PFSK-1 (cell line): Measurements from ENCODE around the gene WDR37.

Source experiments
- FOXP2 ChIP-seq: optimal IDR thresholded peaks from 2 replicates; pipeline ENCODE3; 2011; ENCODE audit warnings: borderline replicate concordance, control low read depth, inconsistent platforms; ENCODE audit not compliant: insufficient read depth; ENCODE audit errors: extremely low read length, extremely low read depth
- POLR2AphosphoS5 ChIP-seq: IDR thresholded peaks from 2 replicates; pipeline ENCODE4 v1.6.1; 2012; ENCODE audit warnings: low read depth, mild to moderate bottlenecking, control low read depth, low read length, moderate library complexity
- SIN3A ChIP-seq: IDR thresholded peaks from 2 replicates; pipeline ENCODE4 v1.6.1; 2012; ENCODE audit warnings: mild to moderate bottlenecking, low read length, moderate library complexity, borderline replicate concordance; ENCODE audit not compliant: insufficient read depth
- TAF1 ChIP-seq: IDR thresholded peaks from 2 replicates; pipeline ENCODE4 v1.6.1; 2012; ENCODE audit warnings: low read length, control low read depth, borderline replicate concordance; ENCODE audit not compliant: insufficient read depth
- TF ChIP-seq, protein P1 (sequence below), 2 experiments: IDR thresholded peaks; 2 replicates each; pipeline versions ENCODE4 v1.6.1 to v1.8.0; 2011 to 2012; ENCODE audit warnings: low read depth in 2 of 2, low read length in 2 of 2, control low read depth in 1 of 2, inconsistent platforms in 1 of 2, mild to moderate bottlenecking in 1 of 2, moderate library complexity in 1 of 2; ENCODE audit not compliant: insufficient read depth in 1 of 2

Gene WDR37

DNA sequence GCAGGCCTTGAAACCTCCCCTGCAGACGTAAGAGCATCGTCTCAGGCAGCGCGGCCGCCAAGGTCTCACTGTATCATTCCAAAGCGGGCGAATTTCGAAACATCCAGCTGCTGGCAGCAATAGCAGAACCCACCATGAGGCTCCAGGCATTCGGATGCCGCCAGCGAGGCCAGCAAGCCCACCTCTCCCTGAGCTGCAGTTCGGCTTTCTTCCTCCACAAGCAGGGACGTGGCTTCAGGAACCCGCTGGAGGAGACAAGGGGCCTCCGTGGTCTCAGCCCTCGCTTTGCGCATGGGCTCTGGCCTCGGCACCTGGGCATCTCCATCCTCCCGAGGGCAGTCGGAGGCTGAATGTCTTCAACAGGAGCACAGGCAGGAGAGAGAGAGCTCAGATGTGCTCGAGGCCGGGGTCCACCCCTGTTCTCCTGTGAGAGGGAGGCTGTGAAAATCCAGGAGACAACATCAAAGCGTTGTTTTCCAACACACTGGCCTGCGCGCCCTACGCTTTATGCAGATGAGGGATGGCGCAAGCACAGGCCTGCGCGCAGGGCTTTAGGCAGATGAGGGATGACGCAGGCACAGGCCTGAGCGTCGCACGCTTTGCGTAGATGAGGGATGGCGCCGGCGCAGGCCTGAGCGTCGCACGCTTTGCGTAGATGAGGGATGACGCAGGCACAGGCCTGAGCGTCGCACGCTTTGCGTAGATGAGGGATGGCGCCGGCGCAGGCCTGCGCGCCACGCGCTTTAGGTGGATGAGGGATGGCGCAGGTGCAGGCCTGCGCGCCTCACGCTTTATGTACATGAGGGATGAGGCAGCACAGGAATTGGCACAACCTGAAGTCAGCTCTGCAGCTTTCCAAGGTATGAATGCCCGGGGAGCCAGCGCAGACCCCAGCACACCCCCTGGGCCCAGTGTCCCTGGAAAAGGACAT is 103.2 kb downstream of the WDR37 start:
- TF ChIP-seq POLR2AphosphoS5 (no peak), FOXP2 (no peak), TAF1 (no peak), SIN3A (no peak)
- TF ChIP-seq, protein P1, sequence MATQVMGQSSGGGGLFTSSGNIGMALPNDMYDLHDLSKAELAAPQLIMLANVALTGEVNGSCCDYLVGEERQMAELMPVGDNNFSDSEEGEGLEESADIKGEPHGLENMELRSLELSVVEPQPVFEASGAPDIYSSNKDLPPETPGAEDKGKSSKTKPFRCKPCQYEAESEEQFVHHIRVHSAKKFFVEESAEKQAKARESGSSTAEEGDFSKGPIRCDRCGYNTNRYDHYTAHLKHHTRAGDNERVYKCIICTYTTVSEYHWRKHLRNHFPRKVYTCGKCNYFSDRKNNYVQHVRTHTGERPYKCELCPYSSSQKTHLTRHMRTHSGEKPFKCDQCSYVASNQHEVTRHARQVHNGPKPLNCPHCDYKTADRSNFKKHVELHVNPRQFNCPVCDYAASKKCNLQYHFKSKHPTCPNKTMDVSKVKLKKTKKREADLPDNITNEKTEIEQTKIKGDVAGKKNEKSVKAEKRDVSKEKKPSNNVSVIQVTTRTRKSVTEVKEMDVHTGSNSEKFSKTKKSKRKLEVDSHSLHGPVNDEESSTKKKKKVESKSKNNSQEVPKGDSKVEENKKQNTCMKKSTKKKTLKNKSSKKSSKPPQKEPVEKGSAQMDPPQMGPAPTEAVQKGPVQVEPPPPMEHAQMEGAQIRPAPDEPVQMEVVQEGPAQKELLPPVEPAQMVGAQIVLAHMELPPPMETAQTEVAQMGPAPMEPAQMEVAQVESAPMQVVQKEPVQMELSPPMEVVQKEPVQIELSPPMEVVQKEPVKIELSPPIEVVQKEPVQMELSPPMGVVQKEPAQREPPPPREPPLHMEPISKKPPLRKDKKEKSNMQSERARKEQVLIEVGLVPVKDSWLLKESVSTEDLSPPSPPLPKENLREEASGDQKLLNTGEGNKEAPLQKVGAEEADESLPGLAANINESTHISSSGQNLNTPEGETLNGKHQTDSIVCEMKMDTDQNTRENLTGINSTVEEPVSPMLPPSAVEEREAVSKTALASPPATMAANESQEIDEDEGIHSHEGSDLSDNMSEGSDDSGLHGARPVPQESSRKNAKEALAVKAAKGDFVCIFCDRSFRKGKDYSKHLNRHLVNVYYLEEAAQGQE (IDR thresholded peaks at IDR 0.05; ENCODE audit: insufficient read depth in 1 of 2, low read depth in 2 of 2, low read length in 2 of 2): no peak

DNA sequence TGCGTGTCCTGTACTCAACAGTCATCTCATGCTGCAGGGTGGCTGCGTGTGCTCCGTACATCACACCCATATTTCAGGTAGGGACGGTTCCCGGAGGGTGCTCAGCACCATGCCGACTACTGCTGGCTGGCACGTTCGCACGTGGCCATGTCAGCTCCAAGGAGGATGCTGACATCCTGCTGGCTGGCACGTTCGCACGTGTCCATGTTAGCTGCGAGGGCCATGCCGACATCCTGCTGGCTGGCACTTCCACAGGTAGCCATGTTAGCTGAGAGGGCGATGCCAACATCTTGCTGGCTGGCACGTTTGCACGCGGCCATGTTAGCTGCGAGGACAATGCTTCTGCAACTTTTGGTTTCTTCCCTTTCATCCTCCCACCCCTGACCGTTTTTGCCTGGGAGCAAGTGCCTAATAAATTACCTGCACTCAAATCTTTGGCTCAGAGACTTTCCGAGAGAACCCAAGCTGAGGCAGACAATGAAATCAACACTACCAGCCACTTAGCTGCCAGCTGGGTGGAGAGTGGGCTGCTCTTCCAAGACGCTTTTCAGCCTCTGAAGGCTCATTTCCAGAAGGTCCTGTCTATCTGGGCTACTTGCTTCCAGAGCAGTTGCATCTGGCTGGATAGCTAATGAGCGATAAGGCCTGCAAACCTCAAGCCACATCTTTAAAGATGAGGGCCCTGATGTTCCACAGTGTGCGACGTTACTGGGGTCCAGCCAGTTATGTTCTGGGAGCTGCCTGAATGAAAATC is 104.6 kb downstream of the WDR37 start:
- TF ChIP-seq FOXP2: no peak
- no peak for TF ChIP-seq POLR2AphosphoS5
- TF ChIP-seq, protein P1 (IDR thresholded peaks at IDR 0.05; ENCODE audit: insufficient read depth in 1 of 2, low read depth in 2 of 2, low read length in 2 of 2): no peak
- no peak for TF ChIP-seq SIN3A
- no peak for TF ChIP-seq TAF1

DNA sequence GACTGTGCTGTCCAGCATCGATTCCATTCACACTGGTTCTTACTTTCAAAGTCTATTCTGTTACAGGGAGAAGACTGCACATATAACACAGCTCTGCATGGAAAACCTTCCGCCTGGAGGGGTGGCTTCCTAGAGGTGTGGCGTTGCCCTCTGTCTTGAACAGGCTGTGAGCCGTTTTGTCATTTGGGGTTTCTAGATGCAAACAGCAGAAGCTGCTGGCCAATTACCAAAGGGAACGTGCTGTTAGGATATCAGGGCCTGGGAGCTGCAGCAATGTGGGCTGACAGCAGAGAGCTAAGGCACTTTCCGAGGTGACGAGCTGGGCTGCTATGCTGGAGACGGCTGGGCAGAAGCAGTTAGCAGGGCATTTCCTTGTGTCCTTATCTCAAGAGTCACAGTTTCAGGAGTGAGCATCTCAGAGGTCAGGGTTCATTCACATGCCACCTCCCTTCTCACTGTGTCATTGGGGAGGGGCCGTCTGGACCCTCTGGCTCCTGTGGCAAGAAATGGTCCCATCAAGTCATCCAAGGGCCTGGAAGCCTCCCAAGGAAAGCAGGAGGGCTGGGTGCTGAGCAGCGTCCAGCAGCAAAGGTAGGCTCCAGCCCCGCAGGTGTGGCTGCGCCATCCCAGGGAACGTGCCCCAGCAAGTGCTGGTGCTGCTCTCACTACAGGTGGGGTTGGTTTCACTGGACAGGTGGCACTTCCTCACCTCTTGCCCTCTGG is 106.5 kb downstream of the WDR37 start:
- TF ChIP-seq SIN3A: no peak
- TF ChIP-seq, protein P1 (IDR thresholded peaks at IDR 0.05; ENCODE audit: insufficient read depth in 1 of 2, low read depth in 2 of 2, low read length in 2 of 2): no peak
- no peak for TF ChIP-seq POLR2AphosphoS5
- no peak for TF ChIP-seq TAF1
- no peak for TF ChIP-seq FOXP2

DNA sequence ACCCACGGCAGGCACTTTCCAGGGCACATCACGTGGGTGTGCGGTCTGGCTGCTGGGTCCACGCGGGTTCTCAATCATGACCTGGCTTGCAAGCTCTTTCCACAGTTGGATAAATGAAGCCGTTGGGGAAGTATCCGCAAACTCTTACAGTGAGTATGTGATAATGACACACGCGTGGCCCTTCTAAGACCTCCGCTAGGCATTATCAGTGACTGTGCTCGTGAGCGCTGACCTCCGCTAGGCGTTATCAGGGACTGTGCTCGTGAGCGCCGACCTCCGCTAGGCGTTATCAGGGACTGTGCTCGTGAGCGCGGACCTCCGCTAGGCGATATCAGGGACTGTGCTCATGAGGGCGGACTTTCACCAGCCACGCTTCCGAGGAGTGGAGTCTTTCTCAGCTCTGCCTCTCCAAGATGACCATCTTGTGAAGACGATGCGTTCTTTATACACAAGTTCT is 107.0 kb downstream of the WDR37 start:
- TF ChIP-seq POLR2AphosphoS5 (no peak), SIN3A (no peak), FOXP2 (no peak), TAF1 (no peak)
- TF ChIP-seq, protein P1 (IDR thresholded peaks at IDR 0.05; ENCODE audit: insufficient read depth in 1 of 2, low read depth in 2 of 2, low read length in 2 of 2): no peak
